ENCODE measurements around the gene SRCAP.

DNA sequence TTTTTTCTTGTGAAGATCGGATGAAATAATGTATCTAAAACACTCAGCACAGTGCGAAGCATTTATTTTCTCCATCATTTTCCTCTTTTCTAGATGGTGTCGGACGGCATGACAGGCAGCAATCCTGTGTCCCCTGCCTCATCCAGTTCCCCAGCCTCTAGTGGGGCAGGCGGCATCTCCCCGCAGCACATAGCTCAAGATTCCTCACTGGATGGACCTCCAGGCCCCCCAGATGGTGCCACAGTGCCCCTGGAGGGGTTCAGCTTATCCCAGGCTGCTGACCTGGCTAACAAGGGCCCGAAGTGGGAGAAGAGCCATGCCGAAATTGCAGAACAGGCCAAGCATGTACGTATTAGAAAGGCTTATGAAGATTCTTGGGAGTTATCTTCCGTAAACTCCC lies 5.0 kb downstream of the SRCAP start:
- TF ChIP-seq TAF1 (IDR thresholded peaks at IDR 0.05; ENCODE audit: low read depth) (no peak), CEBPB (IDR thresholded peaks at IDR 0.05) (no peak), EP300 (IDR thresholded peaks at IDR 0.05; ENCODE audit: borderline replicate concordance) (no peak), EGR1 (IDR thresholded peaks at IDR 0.05) (no peak), CREB1 (IDR thresholded peaks at IDR 0.05; ENCODE audit: low read depth) (no peak), RAD21 (IDR thresholded peaks at IDR 0.05; ENCODE audit: low read depth) (no peak), TEAD4 (IDR thresholded peaks at IDR 0.05) (no peak), YY1 (IDR thresholded peaks at IDR 0.05; ENCODE audit: low read depth) (no peak)
- TF ChIP-seq, protein P1, sequence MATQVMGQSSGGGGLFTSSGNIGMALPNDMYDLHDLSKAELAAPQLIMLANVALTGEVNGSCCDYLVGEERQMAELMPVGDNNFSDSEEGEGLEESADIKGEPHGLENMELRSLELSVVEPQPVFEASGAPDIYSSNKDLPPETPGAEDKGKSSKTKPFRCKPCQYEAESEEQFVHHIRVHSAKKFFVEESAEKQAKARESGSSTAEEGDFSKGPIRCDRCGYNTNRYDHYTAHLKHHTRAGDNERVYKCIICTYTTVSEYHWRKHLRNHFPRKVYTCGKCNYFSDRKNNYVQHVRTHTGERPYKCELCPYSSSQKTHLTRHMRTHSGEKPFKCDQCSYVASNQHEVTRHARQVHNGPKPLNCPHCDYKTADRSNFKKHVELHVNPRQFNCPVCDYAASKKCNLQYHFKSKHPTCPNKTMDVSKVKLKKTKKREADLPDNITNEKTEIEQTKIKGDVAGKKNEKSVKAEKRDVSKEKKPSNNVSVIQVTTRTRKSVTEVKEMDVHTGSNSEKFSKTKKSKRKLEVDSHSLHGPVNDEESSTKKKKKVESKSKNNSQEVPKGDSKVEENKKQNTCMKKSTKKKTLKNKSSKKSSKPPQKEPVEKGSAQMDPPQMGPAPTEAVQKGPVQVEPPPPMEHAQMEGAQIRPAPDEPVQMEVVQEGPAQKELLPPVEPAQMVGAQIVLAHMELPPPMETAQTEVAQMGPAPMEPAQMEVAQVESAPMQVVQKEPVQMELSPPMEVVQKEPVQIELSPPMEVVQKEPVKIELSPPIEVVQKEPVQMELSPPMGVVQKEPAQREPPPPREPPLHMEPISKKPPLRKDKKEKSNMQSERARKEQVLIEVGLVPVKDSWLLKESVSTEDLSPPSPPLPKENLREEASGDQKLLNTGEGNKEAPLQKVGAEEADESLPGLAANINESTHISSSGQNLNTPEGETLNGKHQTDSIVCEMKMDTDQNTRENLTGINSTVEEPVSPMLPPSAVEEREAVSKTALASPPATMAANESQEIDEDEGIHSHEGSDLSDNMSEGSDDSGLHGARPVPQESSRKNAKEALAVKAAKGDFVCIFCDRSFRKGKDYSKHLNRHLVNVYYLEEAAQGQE (IDR thresholded peaks at IDR 0.05; ENCODE audit: low read depth): no peak
- TF ChIP-seq, protein P2, sequence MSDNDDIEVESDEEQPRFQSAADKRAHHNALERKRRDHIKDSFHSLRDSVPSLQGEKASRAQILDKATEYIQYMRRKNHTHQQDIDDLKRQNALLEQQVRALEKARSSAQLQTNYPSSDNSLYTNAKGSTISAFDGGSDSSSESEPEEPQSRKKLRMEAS (IDR thresholded peaks at IDR 0.05): no peak
- TF ChIP-seq, protein P3, sequence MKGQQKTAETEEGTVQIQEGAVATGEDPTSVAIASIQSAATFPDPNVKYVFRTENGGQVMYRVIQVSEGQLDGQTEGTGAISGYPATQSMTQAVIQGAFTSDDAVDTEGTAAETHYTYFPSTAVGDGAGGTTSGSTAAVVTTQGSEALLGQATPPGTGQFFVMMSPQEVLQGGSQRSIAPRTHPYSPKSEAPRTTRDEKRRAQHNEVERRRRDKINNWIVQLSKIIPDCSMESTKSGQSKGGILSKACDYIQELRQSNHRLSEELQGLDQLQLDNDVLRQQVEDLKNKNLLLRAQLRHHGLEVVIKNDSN (IDR thresholded peaks at IDR 0.05): no peak

Data from Ishikawa (cell line).